HEK293 (cell line): ENCODE data around the gene LMO1.

Experiments
- CTCF ChIA-PET: fragments of 350-600 bp; formaldehyde crosslinking; extraction: SDS; loops from one replicate; lab custom pipeline; 2021; ENCODE audit warnings: antibody characterized with exemption; lab: Yijun Ruan, JAX
- POLR2A ChIA-PET: fragments of 300-600 bp; formaldehyde crosslinking; extraction: SDS; loops from one replicate; lab custom pipeline; 2020; ENCODE audit warnings: antibody characterized with exemption, inconsistent platforms; lab: Yijun Ruan, JAX
- H3K27ac ChIP-seq: fragments of 200-500 bp; sonication (Bioruptor generic); 2 replicates; pipeline ENCODE4 v1.5.1; 2014; ENCODE audit warnings: low read depth, low read length, control low read depth, inconsistent platforms; ENCODE audit errors: extremely low read depth
- H3K36me3 ChIP-seq, 2 experiments: fragments of 200-500 bp in 1 of 2; sonication (Bioruptor generic) in 1 of 2; 1 replicate in 1 of 2; 2 replicates in 1 of 2; pipeline ENCODE4 v1.5.1; 2014 to 2017; ENCODE audit warnings: inconsistent platforms in 2 of 2, low read length in 2 of 2; ENCODE audit not compliant: control insufficient read depth in 2 of 2, insufficient read depth in 1 of 2
- H3K4me1 ChIP-seq: fragments of 200-500 bp; sonication (Bioruptor generic); 2 replicates; pipeline ENCODE4 v1.5.1; 2014; ENCODE audit warnings: mild to moderate bottlenecking, low read length, inconsistent platforms; ENCODE audit not compliant: control insufficient read depth, insufficient read depth
- H3K4me3 ChIP-seq: 2 replicates; pipeline ENCODE4 v1.5.1; 2011; ENCODE audit warnings: low read depth, mild to moderate bottlenecking, control low read depth, low read length, moderate library complexity
- H3K9me3 ChIP-seq: fragments of 200-500 bp; sonication (Bioruptor generic); 2 replicates; pipeline ENCODE4 v1.5.1; 2014; ENCODE audit warnings: low read depth, low read length, inconsistent platforms; ENCODE audit not compliant: control insufficient read depth, insufficient read depth
- ELK4 ChIP-seq: IDR thresholded peaks from 2 replicates; pipeline ENCODE4 v1.6.1; 2011; ENCODE audit warnings: mild to moderate bottlenecking, low read depth, low read length, borderline replicate concordance
- GLIS1 ChIP-seq: fragments of 450-650 bp; formaldehyde crosslinking; IDR thresholded peaks from 2 replicates; pipeline ENCODE4 v1.5.1; 2016; ENCODE audit warnings: missing biosample characterization, missing genetic modification characterization
- IKZF3 ChIP-seq: fragments of 450-650 bp; IDR thresholded peaks from 2 replicates; pipeline ENCODE4 v1.5.0; 2018; ENCODE audit warnings: missing biosample characterization, mild to moderate bottlenecking, missing genetic modification characterization, moderate library complexity
- KLF10 ChIP-seq: fragments of 450-650 bp; IDR thresholded peaks from 2 replicates; pipeline ENCODE4 v1.5.1; 2018; ENCODE audit warnings: missing biosample characterization, mild to moderate bottlenecking, missing genetic modification characterization
- OVOL3 ChIP-seq: fragments of 450-650 bp; formaldehyde crosslinking; IDR thresholded peaks from 2 replicates; pipeline ENCODE4 v1.5.1; 2016; ENCODE audit warnings: missing biosample characterization, missing genetic modification characterization
- PATZ1 ChIP-seq: fragments of 450-650 bp; formaldehyde crosslinking; IDR thresholded peaks from 2 replicates; pipeline ENCODE4 v1.5.1; 2016; ENCODE audit warnings: missing biosample characterization, missing genetic modification characterization
- PRDM10 ChIP-seq: fragments of 450-650 bp; formaldehyde crosslinking; IDR thresholded peaks from 2 replicates; pipeline ENCODE4 v1.5.1; 2016; ENCODE audit warnings: missing biosample characterization, missing genetic modification characterization
- PRDM6 ChIP-seq: fragments of 450-650 bp; formaldehyde crosslinking; IDR thresholded peaks from 2 replicates; pipeline ENCODE4 v1.5.1; 2017; ENCODE audit warnings: missing biosample characterization, missing genetic modification characterization
- RBAK ChIP-seq: fragments of 450-650 bp; formaldehyde crosslinking; IDR thresholded peaks from 2 replicates; pipeline ENCODE4 v1.5.1; 2016; ENCODE audit warnings: missing biosample characterization, missing genetic modification characterization
- SETDB1 ChIP-seq: IDR thresholded peaks from one replicate; pipeline ENCODE4 v1.6.1; 2017; ENCODE audit warnings: mild to moderate bottlenecking, low read length, moderate library complexity, mixed read lengths; ENCODE audit not compliant: insufficient read length
- TRIM28 ChIP-seq: IDR thresholded peaks from 2 replicates; pipeline ENCODE4 v1.6.1; 2011; ENCODE audit warnings: low read length, control low read depth, borderline replicate concordance
- ZBTB21 ChIP-seq: fragments of 450-650 bp; formaldehyde crosslinking; IDR thresholded peaks from 2 replicates; pipeline ENCODE4 v1.5.1; 2017; ENCODE audit warnings: missing biosample characterization, missing genetic modification characterization
- ZFHX2 ChIP-seq: fragments of 450-650 bp; formaldehyde crosslinking; conservative IDR thresholded peaks from 2 replicates; pipeline ENCODE4 v1.5.1; 2016; ENCODE audit warnings: missing biosample characterization, missing genetic modification characterization
- ZIC2 ChIP-seq: fragments of 450-650 bp; formaldehyde crosslinking; IDR thresholded peaks from 2 replicates; pipeline ENCODE4 v1.5.1; 2016; ENCODE audit warnings: missing biosample characterization, missing genetic modification characterization
- ZNF214 ChIP-seq: fragments of 450-650 bp; formaldehyde crosslinking; IDR thresholded peaks from 2 replicates; pipeline ENCODE4 v1.5.1; 2017; ENCODE audit warnings: missing biosample characterization, mild to moderate bottlenecking, missing genetic modification characterization, borderline replicate concordance
- ZNF248 ChIP-seq: fragments of 450-650 bp; formaldehyde crosslinking; IDR thresholded peaks from 2 replicates; pipeline ENCODE4 v1.5.1; 2017; ENCODE audit warnings: missing biosample characterization, missing genetic modification characterization
- ZNF335 ChIP-seq: fragments of 450-650 bp; formaldehyde crosslinking; conservative IDR thresholded peaks from 2 replicates; pipeline ENCODE4 v1.5.1; 2016; ENCODE audit warnings: missing biosample characterization, missing genetic modification characterization
- ZNF391 ChIP-seq: fragments of 450-650 bp; formaldehyde crosslinking; IDR thresholded peaks from 2 replicates; pipeline ENCODE4 v1.5.1; 2016; ENCODE audit warnings: low read depth, missing biosample characterization, missing genetic modification characterization, borderline replicate concordance
- ZNF433 ChIP-seq: fragments of 450-650 bp; formaldehyde crosslinking; IDR thresholded peaks from 2 replicates; pipeline ENCODE4 v1.5.1; 2016; ENCODE audit warnings: missing biosample characterization, missing genetic modification characterization, low read depth
- ZNF488 ChIP-seq: fragments of 450-650 bp; formaldehyde crosslinking; IDR thresholded peaks from 2 replicates; pipeline ENCODE4 v1.5.1; 2016; ENCODE audit warnings: missing biosample characterization, missing genetic modification characterization
- ZNF830 ChIP-seq: fragments of 450-650 bp; IDR thresholded peaks from 2 replicates; pipeline ENCODE4 v1.5.0; 2018; ENCODE audit warnings: missing biosample characterization, missing genetic modification characterization, low read depth, mild to moderate bottlenecking, moderate library complexity
- ZSCAN23 ChIP-seq: fragments of 450-650 bp; formaldehyde crosslinking; IDR thresholded peaks from 2 replicates; pipeline ENCODE4 v1.5.1; 2016; ENCODE audit warnings: missing biosample characterization, missing genetic modification characterization

The LMO1 gene

GRCh38 chr11:8186429-8186828, 77.2 kb downstream of the LMO1 start:
- no peak for TF ChIP-seq ZNF214 (tag by site-specific recombination)
- no peak for TF ChIP-seq ZBTB21 (tag by site-specific recombination)
- no peak for TF ChIP-seq ZNF488 (tag by site-specific recombination)
- TF ChIP-seq OVOL3 (tag by site-specific recombination) = no peak
- TF ChIP-seq GLIS1 (tag by site-specific recombination) = no peak
- TF ChIP-seq TRIM28 = no peak
- H3K4me3 ChIP-seq = no peak overlapping the region
- H3K9me3 ChIP-seq = no peaks in the 10 kb centered on the region
- ChIA-PET POLR2A (no interaction called here), CTCF (interaction anchor here (0.9 to 1.7 kb wide), 2 partner anchors 376 to 381 kb away, joined by 4 to 5 read pairs; no protein-coding TSS in a partner anchor)
- H3K4me1 ChIP-seq = no peaks in the 10 kb centered on the region
- H3K27ac ChIP-seq = no peak overlapping the region
- H3K36me3 ChIP-seq = no peaks in the 10 kb centered on the region

- Histone ChIP-seq H3K9me3 (no peaks in the 10 kb centered on the region), H3K36me3 (no peaks in the 10 kb centered on the region), H3K4me1 (no peaks in the 10 kb centered on the region), H3K27ac (no peak overlapping the region), H3K4me3 (no peak overlapping the region)
- TF ChIP-seq IKZF3 (no peak), KLF10 (no peak), ZIC2 (tag by site-specific recombination) (no peak), ZNF830 (tag by site-specific recombination) (no peak), SETDB1 (no peak), ZFHX2 (tag by site-specific recombination) (no peak), ZSCAN23 (tag by site-specific recombination) (no peak), RBAK (no peak), ZNF433 (tag by site-specific recombination) (no peak), ZNF391 (tag by site-specific recombination) (no peak)
- POLR2A ChIA-PET = no interaction called here
- CTCF ChIA-PET = interaction anchor here (1.7 to 2.3 kb wide), 2 partner anchors 10 to 384 kb away, joined by 5 to 9 read pairs; no protein-coding TSS in a partner anchor
Measured at GRCh38 chr11:8183111-8183510, 80.6 kb downstream of the LMO1 start.

GRCh38 chr11:8180469-8180868, 83.2 kb downstream of the LMO1 start:
- no peak overlapping the region for H3K4me3 ChIP-seq
- ChIA-PET CTCF (interaction anchor here (0.6 to 3.4 kb wide), 2 partner anchors 13 to 231 kb away, joined by 3 to 18 read pairs; no protein-coding TSS in a partner anchor), POLR2A (no interaction called here)
- no peaks in the 10 kb centered on the region for H3K4me1 ChIP-seq
- H3K9me3 ChIP-seq = no peaks in the 10 kb centered on the region
- H3K36me3 ChIP-seq = no peaks in the 10 kb centered on the region
- H3K27ac ChIP-seq = no peak overlapping the region
- no peak for TF ChIP-seq ZNF335
- no peak for TF ChIP-seq PATZ1 (tag by site-specific recombination)
- TF ChIP-seq ZNF214 (tag by site-specific recombination) = no peak
- TF ChIP-seq PRDM10 (tag by site-specific recombination) = no peak
- no peak for TF ChIP-seq ZNF248 (tag by site-specific recombination)
- no peak for TF ChIP-seq ELK4
- TF ChIP-seq PRDM6 (tag by site-specific recombination) = no peak
